GM10248 (cell line): ENCODE results near the gene TTC27.
"Not testable (repeated sequence)": the region's sequence is repeated elsewhere in the genome, so short reads cannot be mapped to it uniquely, and the experiment has no call there.

Experiments
- CTCF ChIA-PET: fragments of 300-600 bp; sonication (Branson Sonifier 250); formaldehyde crosslinking; extraction: SDS; loops from one replicate; lab custom pipeline; 2021; ENCODE audit warnings: antibody characterized with exemption; lab: Yijun Ruan, JAX
- POLR2A ChIA-PET: fragments of 350-650 bp; sonication (Branson Sonifier 250); formaldehyde crosslinking; extraction: SDS; loops from one replicate; lab custom pipeline; 2020; ENCODE audit warnings: antibody characterized with exemption; lab: Yijun Ruan, JAX
- DNase-seq: peaks from one replicate; pipeline ENCODE4 v3.0.0; 2012; ENCODE audit errors: extremely low spot score
- TF ChIP-seq, protein P1 (sequence below): IDR thresholded peaks from 2 replicates; pipeline ENCODE4 v1.5.1; 2012; ENCODE audit warnings: mild to moderate bottlenecking, low read depth; ENCODE audit errors: extremely low read depth, missing control alignments, control extremely low read depth

Gene TTC27

DNA sequence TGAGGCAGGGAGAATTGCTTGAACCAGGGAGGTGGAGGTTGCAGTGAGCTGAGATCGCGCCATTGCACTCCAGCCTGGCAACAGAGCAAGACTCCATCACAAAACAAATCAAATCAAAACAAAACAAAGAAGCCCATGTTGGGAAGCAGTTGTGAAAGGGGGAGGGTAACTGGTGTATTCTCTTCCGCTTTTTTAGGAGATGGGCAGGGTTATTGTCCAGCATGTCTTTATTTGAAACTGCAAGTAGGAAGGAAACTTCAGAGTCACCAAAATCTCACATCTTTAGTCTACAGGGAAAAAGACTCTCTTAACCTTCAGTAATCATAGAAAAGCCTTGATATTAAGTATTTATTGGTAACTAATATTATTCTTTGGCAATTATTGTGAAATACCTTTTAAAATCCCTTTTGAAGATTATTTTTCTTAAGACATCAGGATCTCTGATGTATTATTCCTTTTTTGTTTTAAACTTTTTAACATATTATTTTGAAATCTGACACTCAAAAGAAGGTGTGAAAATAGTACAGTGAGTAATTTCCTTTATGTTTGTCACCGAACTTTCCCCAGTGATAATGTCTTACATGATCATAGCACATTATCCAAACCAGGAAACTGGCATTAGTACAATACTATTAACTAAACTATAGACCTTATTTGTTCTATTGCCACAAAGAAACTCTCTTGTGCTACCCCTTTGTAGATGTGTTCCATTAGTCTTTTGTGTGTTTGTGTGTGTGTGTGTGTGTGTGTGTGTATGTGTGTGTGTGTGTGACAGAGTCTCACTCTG lies 234.6 kb downstream of the TTC27 start:
- TF ChIP-seq, protein P1, sequence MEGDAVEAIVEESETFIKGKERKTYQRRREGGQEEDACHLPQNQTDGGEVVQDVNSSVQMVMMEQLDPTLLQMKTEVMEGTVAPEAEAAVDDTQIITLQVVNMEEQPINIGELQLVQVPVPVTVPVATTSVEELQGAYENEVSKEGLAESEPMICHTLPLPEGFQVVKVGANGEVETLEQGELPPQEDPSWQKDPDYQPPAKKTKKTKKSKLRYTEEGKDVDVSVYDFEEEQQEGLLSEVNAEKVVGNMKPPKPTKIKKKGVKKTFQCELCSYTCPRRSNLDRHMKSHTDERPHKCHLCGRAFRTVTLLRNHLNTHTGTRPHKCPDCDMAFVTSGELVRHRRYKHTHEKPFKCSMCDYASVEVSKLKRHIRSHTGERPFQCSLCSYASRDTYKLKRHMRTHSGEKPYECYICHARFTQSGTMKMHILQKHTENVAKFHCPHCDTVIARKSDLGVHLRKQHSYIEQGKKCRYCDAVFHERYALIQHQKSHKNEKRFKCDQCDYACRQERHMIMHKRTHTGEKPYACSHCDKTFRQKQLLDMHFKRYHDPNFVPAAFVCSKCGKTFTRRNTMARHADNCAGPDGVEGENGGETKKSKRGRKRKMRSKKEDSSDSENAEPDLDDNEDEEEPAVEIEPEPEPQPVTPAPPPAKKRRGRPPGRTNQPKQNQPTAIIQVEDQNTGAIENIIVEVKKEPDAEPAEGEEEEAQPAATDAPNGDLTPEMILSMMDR: no peak
- ChIA-PET CTCF (no interaction called here), POLR2A (no interaction called here)
- no peak for DNase-seq

DNA sequence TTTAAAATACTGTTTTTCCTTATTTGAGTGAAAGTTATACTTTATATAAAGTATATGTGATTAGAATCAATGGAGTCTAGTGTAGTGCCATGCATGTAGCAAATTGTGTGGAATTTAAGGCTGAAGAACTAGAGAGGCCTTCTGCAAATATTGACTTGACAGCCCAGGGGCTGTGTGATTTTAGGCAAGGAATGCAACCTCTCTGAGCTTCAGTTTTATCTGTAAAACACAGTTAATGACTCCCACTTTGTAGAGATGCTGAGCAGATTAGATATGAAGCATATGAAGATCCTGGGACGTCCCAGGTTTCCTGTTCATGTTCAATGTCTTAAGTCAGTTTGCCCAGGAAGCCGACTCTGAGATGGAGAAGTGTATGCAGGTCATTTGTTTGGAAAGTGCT lies 235.5 kb downstream of the TTC27 start:
- DNase-seq: no peak
- ChIA-PET CTCF (interaction anchor here (1.0 kb wide), 1 partner anchor 13 kb away, joined by 4 read pairs; no protein-coding TSS in a partner anchor), POLR2A (no interaction called here)
- TF ChIP-seq, protein P1: no peak

DNA sequence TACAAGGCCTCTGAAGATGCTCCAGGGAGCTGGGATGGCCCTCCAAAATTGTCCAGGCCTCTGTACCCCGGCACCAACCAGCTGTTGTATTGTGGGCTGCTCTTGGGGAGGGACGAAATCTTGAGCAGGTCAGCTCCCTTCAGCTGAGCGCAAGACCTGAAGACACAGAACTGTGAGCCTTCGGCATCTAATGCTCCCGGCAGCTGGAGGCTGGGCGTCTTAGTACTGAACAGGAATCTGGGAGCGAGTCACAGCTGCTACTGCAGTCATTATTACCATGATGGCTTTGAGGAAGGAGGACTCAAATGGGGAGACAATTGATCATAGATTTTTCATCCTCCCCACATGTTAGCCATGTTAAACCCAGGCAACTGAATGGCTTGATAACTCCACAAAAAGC lies 236.0 kb downstream of the TTC27 start:
- no peak for DNase-seq
- POLR2A ChIA-PET: no interaction called here
- TF ChIP-seq, protein P1: no peak
- CTCF ChIA-PET: interaction anchor here (1.0 kb wide), 1 partner anchor 14 kb away, joined by 4 read pairs; no protein-coding TSS in a partner anchor

DNA sequence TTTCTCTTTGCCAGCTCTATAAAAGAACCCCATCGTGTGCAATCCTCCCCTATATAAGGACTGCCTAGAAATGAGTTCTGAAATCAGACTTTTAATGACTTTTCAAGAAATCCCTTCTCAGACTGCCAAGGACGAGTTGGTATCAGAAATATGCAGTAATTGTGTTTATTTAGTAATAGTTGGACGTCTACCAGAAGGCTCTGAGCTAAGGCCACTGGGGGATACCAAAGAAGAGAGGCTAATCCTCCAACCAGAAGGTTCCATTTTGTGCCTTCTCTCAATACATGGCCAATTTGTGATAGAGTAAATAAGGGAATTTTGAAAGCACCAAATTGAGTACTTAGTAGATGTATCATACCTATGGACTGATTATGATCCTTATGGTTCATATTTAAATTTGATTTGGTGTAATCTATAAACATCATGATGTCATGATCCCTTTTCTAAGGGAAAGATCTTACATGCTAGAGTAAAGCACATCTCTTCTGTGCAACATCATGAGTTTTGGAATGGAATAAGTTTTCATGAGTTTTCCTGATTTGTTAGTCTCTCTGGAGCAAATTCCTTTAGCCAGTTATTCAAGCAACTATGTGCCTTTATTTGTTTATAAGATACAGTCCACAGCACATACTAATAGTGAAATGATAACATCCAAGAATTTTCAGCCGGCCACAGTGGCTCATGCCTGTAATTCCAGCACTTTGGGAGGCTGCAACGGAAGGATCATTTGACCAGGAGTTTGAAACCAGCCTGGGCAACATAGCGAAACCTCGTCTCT lies 236.7 kb downstream of the TTC27 start:
- TF ChIP-seq, protein P1: no peak
- CTCF ChIA-PET: interaction anchor here (1.0 kb wide), 1 partner anchor 14 kb away, joined by 4 read pairs; no protein-coding TSS in a partner anchor
- DNase-seq: no peak
- POLR2A ChIA-PET: no interaction called here

DNA sequence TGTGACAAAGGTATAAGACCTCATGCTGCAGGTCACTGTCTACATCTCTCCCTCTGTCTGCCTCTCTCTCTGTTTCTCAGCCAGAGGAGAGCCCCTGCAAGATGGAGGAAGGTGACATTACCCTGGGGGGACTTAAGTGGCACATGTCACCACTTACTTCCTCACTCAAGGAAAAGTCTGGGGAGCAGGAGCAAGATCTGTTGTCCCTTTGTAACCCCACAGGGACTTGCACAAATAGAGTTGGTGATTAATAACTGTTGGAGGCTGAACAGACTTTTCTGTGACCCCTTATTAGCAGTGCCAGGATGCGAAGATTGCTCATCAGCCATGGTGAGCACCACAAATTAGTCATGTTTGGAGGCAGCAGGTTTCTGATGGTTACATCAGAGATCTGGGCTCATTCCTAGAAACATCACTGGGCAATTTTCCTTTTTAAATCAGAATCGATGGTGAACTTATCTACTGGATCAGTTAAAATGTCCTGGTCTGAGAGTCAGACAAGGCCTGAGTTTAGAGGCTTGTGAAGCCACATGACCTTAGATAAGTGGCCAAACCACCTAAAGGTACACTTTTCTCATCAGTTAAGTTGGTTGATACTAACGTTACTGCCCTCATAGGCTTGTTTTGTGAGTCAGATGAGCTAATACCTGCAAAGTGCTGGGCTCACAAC lies 237.7 kb downstream of the TTC27 start:
- ChIA-PET POLR2A (no interaction called here), CTCF (no interaction called here)
- DNase-seq: no peak
- TF ChIP-seq, protein P1: no peak

DNA sequence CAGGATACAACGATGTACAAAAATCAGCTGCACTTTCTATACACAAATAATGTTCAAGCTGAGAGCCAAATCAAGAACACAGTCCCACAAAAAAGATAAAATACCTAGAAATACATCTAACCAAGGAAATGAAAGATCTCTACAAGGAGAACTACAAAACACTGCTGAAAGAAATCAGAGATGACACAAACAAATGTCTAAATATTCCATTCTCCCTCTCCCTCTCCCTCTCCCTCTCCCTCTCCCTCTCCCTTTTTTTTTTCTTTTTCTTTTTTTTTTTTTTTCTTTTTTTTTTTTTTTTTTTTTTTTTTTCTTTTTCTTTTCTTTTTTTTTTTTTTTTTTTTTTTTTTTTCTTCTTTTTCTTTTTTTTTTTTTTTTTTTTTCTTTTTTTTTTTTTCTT lies 238.6 kb downstream of the TTC27 start:
- POLR2A ChIA-PET, DNase-seq, CTCF ChIA-PET: not testable (repeated sequence)
